IMR-90 (cell line): ENCODE data around the gene ELMO1. TPM values are rescaled to one million over a fixed set of nuclear protein-coding genes. Genes with fewer than 3 reads are reported as not detected.

ENCODE experiments used
- ATAC-seq: fragments of 200-7000 bp; cut with Tn5 transposase; 2 replicates; pipeline ENCODE4 v1.9.1; 2020; ENCODE audit warnings: low read depth, mild to moderate bottlenecking, moderate library complexity
- BruUV-seq: library from RNA; stranded (reverse); fragments of 400-500 nt; replicated peaks from 2 replicates; lab custom pipeline; 2021; lab: Mats Ljungman, UMichigan
- CTCF ChIA-PET: fragments of 300-600 bp; formaldehyde crosslinking; extraction: SDS; loops from one replicate; lab custom pipeline; 2021; ENCODE audit warnings: antibody characterized with exemption; lab: Yijun Ruan, JAX
- POLR2A ChIA-PET: fragments of 300-600 bp; sonication (Branson Sonifier 250); formaldehyde crosslinking; loops from one replicate; lab custom pipeline; 2022; ENCODE audit warnings: antibody characterized with exemption; ENCODE audit not compliant: unreplicated experiment; lab: Charles Lee
- DNase-seq: peaks from one replicate; pipeline ENCODE4 v3.0.0; 2013
- H2AFZ ChIP-seq: replicated peaks from 2 replicates; pipeline ENCODE3; 2013; ENCODE audit warnings: low read length, mild to moderate bottlenecking; ENCODE audit not compliant: poor library complexity
- H2AK5ac ChIP-seq: 2 replicates; pipeline ENCODE4 v1.6.1; 2013; ENCODE audit warnings: low read depth, low read length, inconsistent platforms
- H2AK9ac ChIP-seq: replicated peaks from 2 replicates; pipeline ENCODE3; 2013; ENCODE audit warnings: mild to moderate bottlenecking, low read depth, low read length, moderate library complexity; ENCODE audit not compliant: poor library complexity
- H2BK120ac ChIP-seq: 2 replicates; pipeline ENCODE4 v1.6.1; 2013; ENCODE audit warnings: low read depth, low read length, inconsistent platforms
- H2BK15ac ChIP-seq: 3 replicates; pipeline ENCODE4 v1.6.1; 2013; ENCODE audit warnings: low read depth, low read length, inconsistent platforms
- H2BK20ac ChIP-seq: 2 replicates; pipeline ENCODE4 v1.6.1; 2013; ENCODE audit warnings: low read depth, mild to moderate bottlenecking, inconsistent platforms, low read length, moderate library complexity
- H2BK5ac ChIP-seq: 2 replicates; pipeline ENCODE4 v1.6.1; 2013; ENCODE audit warnings: mild to moderate bottlenecking, low read depth, low read length, inconsistent platforms; ENCODE audit not compliant: poor library complexity, severe bottlenecking
- H3K14ac ChIP-seq: replicated peaks from 2 replicates; pipeline ENCODE4 v1.6.1; 2013; ENCODE audit warnings: low read depth, low read length, inconsistent platforms
- H3K18ac ChIP-seq: 2 replicates; pipeline ENCODE4 v1.6.1; 2013; ENCODE audit warnings: low read depth, low read length, control low read depth
- H3K23ac ChIP-seq: 2 replicates; pipeline ENCODE4 v1.6.1; 2013; ENCODE audit warnings: low read depth, low read length, inconsistent platforms
- H3K27ac ChIP-seq: 2 replicates; pipeline ENCODE4 v1.5.1; 2013; ENCODE audit warnings: mild to moderate bottlenecking, control low read depth, low read length; ENCODE audit not compliant: insufficient read depth
- H3K27me3 ChIP-seq: 2 replicates; pipeline ENCODE4 v1.6.1; 2013; ENCODE audit warnings: low read length; ENCODE audit not compliant: control insufficient read depth, insufficient read depth
- H3K36me3 ChIP-seq: 2 replicates; pipeline ENCODE4 v1.6.1; 2013; ENCODE audit warnings: low read length, mixed read lengths; ENCODE audit not compliant: control insufficient read depth, insufficient read depth
- H3K4ac ChIP-seq: 2 replicates; pipeline ENCODE4 v1.6.1; 2013; ENCODE audit warnings: low read depth, low read length, inconsistent platforms
- H3K4me1 ChIP-seq: 2 replicates; pipeline ENCODE4 v1.6.1; 2013; ENCODE audit warnings: low read length, mixed read lengths; ENCODE audit not compliant: control insufficient read depth, insufficient read depth
- H3K4me2 ChIP-seq: 2 replicates; pipeline ENCODE4 v1.6.1; 2013; ENCODE audit warnings: low read depth, mild to moderate bottlenecking, control low read depth, low read length, moderate library complexity
- H3K4me3 ChIP-seq: 2 replicates; pipeline ENCODE4 v1.5.1; 2013; ENCODE audit warnings: low read depth, mild to moderate bottlenecking, control low read depth, low read length, moderate library complexity; ENCODE audit not compliant: insufficient read depth
- H3K56ac ChIP-seq: 2 replicates; pipeline ENCODE4 v1.6.1; 2013; ENCODE audit warnings: low read length, inconsistent platforms; ENCODE audit not compliant: insufficient read depth; ENCODE audit errors: extremely low read depth
- H3K79me1 ChIP-seq, 2 experiments: 2 replicates each; pipeline ENCODE4 v1.6.1; 2013; ENCODE audit warnings: low read length in 2 of 2, inconsistent platforms in 1 of 2, low read depth in 1 of 2
- H3K9ac ChIP-seq: 2 replicates; pipeline ENCODE4 v1.6.1; 2013; ENCODE audit warnings: low read depth, low read length, control low read depth
- H3K9me1 ChIP-seq: 2 replicates; pipeline ENCODE4 v1.6.1; 2013; ENCODE audit warnings: low read length, inconsistent platforms; ENCODE audit not compliant: insufficient read depth
- H3K9me3 ChIP-seq: 2 replicates; pipeline ENCODE4 v1.6.1; 2013; ENCODE audit warnings: low read length; ENCODE audit not compliant: control insufficient read depth, insufficient read depth
- H4K20me1 ChIP-seq: 2 replicates; pipeline ENCODE4 v1.6.1; 2013; ENCODE audit warnings: low read length, inconsistent platforms; ENCODE audit not compliant: insufficient read depth
- H4K5ac ChIP-seq: 2 replicates; pipeline ENCODE4 v1.6.1; 2013; ENCODE audit warnings: mild to moderate bottlenecking, low read depth, low read length, control low read depth
- H4K8ac ChIP-seq, 2 experiments: 2 replicates each; pipeline ENCODE4 v1.6.1; 2013; ENCODE audit warnings: low read depth in 2 of 2, low read length in 2 of 2, control low read depth in 1 of 2, inconsistent platforms in 1 of 2
- H4K91ac ChIP-seq: 2 replicates; pipeline ENCODE4 v1.6.1; 2013; ENCODE audit warnings: low read depth, low read length, inconsistent platforms; ENCODE audit not compliant: insufficient read depth
- CEBPB ChIP-seq: IDR thresholded peaks from 2 replicates; pipeline ENCODE4 v1.6.1; 2012; ENCODE audit warnings: low read depth, low read length, improper control_type of control experiment
- CHD1 ChIP-seq: IDR thresholded peaks from 2 replicates; pipeline ENCODE4 v1.6.1; 2012; ENCODE audit warnings: low read depth, low read length, improper control_type of control experiment
- CTCF ChIP-seq: conservative IDR thresholded peaks from 2 replicates; pipeline ENCODE4 v1.5.1; 2012; ENCODE audit warnings: mild to moderate bottlenecking, low read depth, low read length, improper control_type of control experiment
- ELK1 ChIP-seq: fragments of 150-350 bp; IDR thresholded peaks from 2 replicates; pipeline ENCODE4 v1.6.1; 2016; ENCODE audit warnings: low read depth, mild to moderate bottlenecking, low read length, moderate library complexity, borderline replicate concordance
- FOS ChIP-seq: fragments of 150-350 bp; IDR thresholded peaks from 2 replicates; pipeline ENCODE4 v1.6.1; 2016; ENCODE audit warnings: low read depth, low read length
- MAFK ChIP-seq: IDR thresholded peaks from 2 replicates; pipeline ENCODE4 v1.6.1; 2012; ENCODE audit warnings: low read depth, low read length, improper control_type of control experiment
- MAZ ChIP-seq: IDR thresholded peaks from 2 replicates; pipeline ENCODE4 v1.6.1; 2012; ENCODE audit warnings: low read depth, mild to moderate bottlenecking, low read length, improper control_type of control experiment, moderate library complexity, borderline replicate concordance
- MXI1 ChIP-seq: IDR thresholded peaks from 2 replicates; pipeline ENCODE4 v1.6.1; 2012; ENCODE audit warnings: low read depth, mild to moderate bottlenecking, low read length, moderate library complexity, borderline replicate concordance
- NFE2L2 ChIP-seq: fragments of 150-350 bp; IDR thresholded peaks from 2 replicates; pipeline ENCODE4 v1.6.1; 2016; ENCODE audit warnings: low read depth, mild to moderate bottlenecking, low read length
- POLR2A ChIP-seq: IDR thresholded peaks from 2 replicates; pipeline ENCODE4 v1.6.1; 2012; ENCODE audit warnings: mild to moderate bottlenecking, low read depth, low read length
- RAD21 ChIP-seq: IDR thresholded peaks from 2 replicates; pipeline ENCODE4 v1.6.1; 2012; ENCODE audit warnings: low read length, improper control_type of control experiment
- RCOR1 ChIP-seq: IDR thresholded peaks from 2 replicates; pipeline ENCODE4 v1.6.1; 2012; ENCODE audit warnings: mild to moderate bottlenecking, low read length, improper control_type of control experiment; ENCODE audit not compliant: insufficient replicate concordance
- RFX5 ChIP-seq: IDR thresholded peaks from 2 replicates; pipeline ENCODE4 v1.8.0; 2012; ENCODE audit warnings: low read depth, mild to moderate bottlenecking, low read length, moderate library complexity
- SMC3 ChIP-seq: fragments of 150-350 bp; IDR thresholded peaks from 2 replicates; pipeline ENCODE4 v1.6.1; 2016; ENCODE audit warnings: low read depth, mild to moderate bottlenecking, antibody characterized with exemption, low read length, moderate library complexity
- WGBS, 2 experiments: methylation state at CpG; one replicate each; pipeline versions ENCODE4 v1.1.5 to v1.1.7; 2013; ENCODE audit warnings: missing lambda C conversion rate in 2 of 2; ENCODE audit not compliant: insufficient read length in 1 of 2; ENCODE audit errors: extremely low coverage in 2 of 2; 5-methylcytosine and 5-hydroxymethylcytosine counted together
- dilution Hi-C: fragments of 300-500 bp; cut with HindIII; formaldehyde crosslinking; loops from one replicate; pipeline ENCODE4 v1.14.3; 2018; ENCODE audit warnings: low sequenced_read_pairs; ENCODE audit not compliant: unreplicated experiment
- in situ Hi-C: fragments of 300-500 bp; cut with MboI; formaldehyde crosslinking; loops from 3 replicates; pipeline ENCODE4 v1.14.3; 2019; ENCODE audit warnings: low sequenced_read_pairs, inconsistent platforms, mixed read lengths
- intact Hi-C: fragments of 100-400 bp; cut with micrococcal nuclease; formaldehyde crosslinking; loops from 2 replicates; pipeline ENCODE4 v1.10.0; 2022
- polyA plus RNA-seq, 3 experiments: library from polyadenylated mRNA; depleted of rRNA; stranded (reverse); fragments of >200 nt; gene quantifications; 2 replicates each; pipeline ENCODE4 v1.2.3, GENCODE V29; 2012; ENCODE audit warnings: low replicate concordance in 1 of 3
- total RNA-seq: library from RNA; depleted of rRNA; stranded (reverse); fragments of >200 nt; gene quantifications from 2 replicates; pipeline ENCODE4 v1.2.3, GENCODE V29; 2012

The ELMO1 gene
- total and polyA plus RNA-seq, 2 of the 4 experiments (the other 2 are of a cell fraction): 0.03 TPM; not detected in 1

GRCh38 chr7:37269711-37270508, 178.8 kb downstream of the ELMO1 start:
- Histone ChIP-seq H4K91ac (no peak overlapping the region), H3K4ac (no peak overlapping the region), H3K27ac (no peak overlapping the region), H4K5ac (no peak overlapping the region), H3K56ac (no peak overlapping the region), H2BK15ac (no peak overlapping the region), H3K18ac (no peak overlapping the region), H2AFZ (no peak overlapping the region), H3K79me1 (no peaks in the 10 kb centered on the region), H3K4me2 (no peak overlapping the region), H3K9me3 (peaks cover under 1% of the 10 kb centered on the region), H3K14ac (no peak overlapping the region), H3K4me3 (no peak overlapping the region), H2BK5ac (no peak overlapping the region), H4K8ac (no peak overlapping the region), H2BK20ac (no peak overlapping the region), H2BK120ac (no peak overlapping the region), H4K20me1 (no peaks in the 10 kb centered on the region), H3K9me1 (no peaks in the 10 kb centered on the region), H3K36me3 (no peaks in the 10 kb centered on the region), H3K27me3 (no peaks in the 10 kb centered on the region), H3K9ac (no peak overlapping the region), H2AK5ac (no peak overlapping the region), H3K23ac (no peak overlapping the region), H2AK9ac (no peak overlapping the region), H3K4me1 (no peaks in the 10 kb centered on the region)
- dilution Hi-C loops (no loop called here), intact Hi-C loops (no loop called here), in situ Hi-C loops (no loop called here)
- BruUV-seq: no TSS peak
- 76% methylated on average over 2 of the region's 6 CpGs; no CpG with 5 or more reads in 1 of the 2 experiments for WGBS, 2 experiments
- no peak for DNase-seq
- no peak for ATAC-seq
- ChIA-PET CTCF (no interaction called here), POLR2A (no interaction called here)
- TF ChIP-seq POLR2A (no peak), RFX5 (no peak), RCOR1 (no peak), MAZ (no peak), ELK1 (no peak), FOS (no peak), SMC3 (no peak), CTCF (no peak), CHD1 (no peak), RAD21 (no peak), MAFK (no peak), NFE2L2 (no peak), CEBPB (no peak), MXI1 (no peak)
